Mesenchymal stem cell (in vitro differentiated cells and primary cell): Measurements from ENCODE around the gene LYVE1.

Source experiments
- DNase-seq: peaks from one replicate; pipeline ENCODE4 v3.0.0-alpha.2; 2013
- H2AFZ ChIP-seq: one replicate; pipeline ENCODE4 v1.6.1; 2013; ENCODE audit warnings: low read depth, mild to moderate bottlenecking, control low read depth, inconsistent platforms, low read length, moderate library complexity
- H2AK5ac ChIP-seq: 2 replicates; pipeline ENCODE4 v1.6.1; 2013; ENCODE audit warnings: low read length, moderate library complexity, mild to moderate bottlenecking, inconsistent platforms; ENCODE audit not compliant: severe bottlenecking
- H2BK120ac ChIP-seq: one replicate; pipeline ENCODE4 v1.6.1; 2013; ENCODE audit warnings: low read depth, mild to moderate bottlenecking, inconsistent platforms, low read length, moderate library complexity
- H2BK12ac ChIP-seq, 2 experiments: one replicate each; pipeline ENCODE4 v1.6.1; 2013; ENCODE audit warnings: inconsistent platforms in 2 of 2, low read length in 2 of 2, mild to moderate bottlenecking in 2 of 2, moderate library complexity in 2 of 2, control low read depth in 1 of 2
- H2BK15ac ChIP-seq: one replicate; pipeline ENCODE4 v1.6.1; 2013; ENCODE audit warnings: mild to moderate bottlenecking, low read depth, inconsistent platforms; ENCODE audit not compliant: poor library complexity, severe bottlenecking
- H2BK5ac ChIP-seq: 2 replicates; pipeline ENCODE4 v1.6.1; 2013; ENCODE audit warnings: low read depth, mild to moderate bottlenecking, low read length, control low read depth, inconsistent platforms; ENCODE audit not compliant: poor library complexity, severe bottlenecking
- H3K14ac ChIP-seq, 2 experiments: one replicate each; pipeline ENCODE4 v1.6.1; 2013; ENCODE audit warnings: inconsistent platforms in 2 of 2, low read length in 2 of 2, control low read depth in 1 of 2, mild to moderate bottlenecking in 1 of 2, moderate library complexity in 1 of 2
- H3K18ac ChIP-seq, 2 experiments: one replicate each; pipeline ENCODE4 v1.6.1; 2013; ENCODE audit warnings: inconsistent platforms in 2 of 2, low read length in 2 of 2, control low read depth in 1 of 2, low read depth in 1 of 2, mild to moderate bottlenecking in 1 of 2
- H3K23ac ChIP-seq, 2 experiments: one replicate each; pipeline ENCODE4 v1.6.1; 2013; ENCODE audit warnings: inconsistent platforms in 2 of 2, low read length in 2 of 2, mild to moderate bottlenecking in 2 of 2, moderate library complexity in 2 of 2, control low read depth in 1 of 2
- H3K27ac ChIP-seq: 2 replicates; pipeline ENCODE4 v1.5.1; 2013; ENCODE audit warnings: mild to moderate bottlenecking, moderate library complexity, low read length, control low read depth, inconsistent platforms; ENCODE audit not compliant: poor library complexity, severe bottlenecking
- H3K27me3 ChIP-seq, 2 experiments: 2 replicates each; pipeline versions ENCODE4 v1.6.1 to v1.7.0; 2013; ENCODE audit warnings: low read length in 2 of 2, mild to moderate bottlenecking in 2 of 2, moderate library complexity in 2 of 2, control low read depth in 1 of 2, inconsistent platforms in 1 of 2; ENCODE audit not compliant: control insufficient read depth in 1 of 2, insufficient read depth in 1 of 2
- H3K36me3 ChIP-seq, 2 experiments: 2 replicates each; pipeline versions ENCODE4 v1.6.1 to v1.7.0; 2013; ENCODE audit warnings: low read length in 2 of 2, control low read depth in 1 of 2, inconsistent platforms in 1 of 2, low read depth in 1 of 2, mild to moderate bottlenecking in 1 of 2; ENCODE audit not compliant: insufficient read depth in 2 of 2, control insufficient read depth in 1 of 2
- H3K4ac ChIP-seq, 2 experiments: one replicate each; pipeline ENCODE4 v1.6.1; 2013; ENCODE audit warnings: inconsistent platforms in 2 of 2, low read length in 2 of 2, mild to moderate bottlenecking in 2 of 2, moderate library complexity in 2 of 2, control low read depth in 1 of 2, low read depth in 1 of 2
- H3K4me1 ChIP-seq: 2 replicates; pipeline ENCODE4 v1.6.1; 2013; ENCODE audit warnings: low read depth, low read length, control low read depth; ENCODE audit not compliant: control insufficient read depth, insufficient read depth
- H3K4me2 ChIP-seq: 2 replicates; pipeline ENCODE4 v1.6.1; 2013; ENCODE audit warnings: low read length, mild to moderate bottlenecking, inconsistent platforms; ENCODE audit not compliant: poor library complexity, severe bottlenecking
- H3K4me3 ChIP-seq, 2 experiments: 2 replicates each; pipeline versions ENCODE4 v1.5.1 to v1.7.0; 2013; ENCODE audit warnings: low read length in 2 of 2, mild to moderate bottlenecking in 2 of 2, control low read depth in 1 of 2, low read depth in 1 of 2; ENCODE audit not compliant: insufficient read depth in 1 of 2
- H3K79me1 ChIP-seq: replicated peaks from 2 replicates; pipeline ENCODE4 v1.6.1; 2013; ENCODE audit warnings: mild to moderate bottlenecking, control low read depth, low read length, inconsistent platforms; ENCODE audit not compliant: poor library complexity, severe bottlenecking
- H3K9ac ChIP-seq: 2 replicates; pipeline ENCODE4 v1.7.0; 2013; ENCODE audit warnings: mild to moderate bottlenecking, low read length, moderate library complexity
- H3K9me3 ChIP-seq: 2 replicates; pipeline ENCODE4 v1.7.0; 2013; ENCODE audit warnings: mild to moderate bottlenecking, low read length; ENCODE audit not compliant: control insufficient read depth
- H4K8ac ChIP-seq: one replicate; pipeline ENCODE4 v1.6.1; 2013; ENCODE audit warnings: inconsistent platforms, mild to moderate bottlenecking, low read length, moderate library complexity
- H4K91ac ChIP-seq: one replicate; pipeline ENCODE4 v1.6.1; 2013; ENCODE audit warnings: mild to moderate bottlenecking, low read length, inconsistent platforms
- WGBS: methylation state at CpG from one replicate; pipeline ENCODE4 v1.1.7; 2013; ENCODE audit warnings: mixed read lengths; 5-methylcytosine and 5-hydroxymethylcytosine counted together

LYVE1 gene

DNA sequence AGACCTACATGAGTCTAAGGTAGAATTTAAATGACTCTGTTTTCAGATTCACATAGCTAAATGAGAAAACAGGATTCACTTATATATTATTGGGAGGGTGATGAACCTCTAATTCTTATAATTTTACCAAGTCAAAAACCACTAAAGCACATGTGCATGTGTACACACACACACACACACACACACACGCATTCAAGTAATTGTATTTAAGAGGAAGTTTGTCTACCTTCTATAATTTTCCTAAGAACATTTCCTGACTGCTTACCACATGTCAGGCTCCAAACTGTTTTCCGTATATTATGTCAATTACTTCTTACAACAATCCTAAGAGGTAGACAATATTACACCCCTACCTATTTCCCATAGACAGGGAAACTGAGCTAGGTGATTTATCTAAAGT lies 34.1 kb downstream of the LYVE1 start:
- peaks cover 14% of the 10 kb centered on the region for H3K79me1 ChIP-seq
- no peak overlapping the region for H2BK15ac ChIP-seq
- no peak overlapping the region for H4K91ac ChIP-seq
- H2BK12ac ChIP-seq = no peak overlapping the region
- H3K27me3 ChIP-seq = no peaks in the 10 kb centered on the region
- H3K14ac ChIP-seq = no peak overlapping the region
- H3K36me3 ChIP-seq = peaks cover 0 to 46% of the 10 kb centered on the region in 2 experiments
- H2AK5ac ChIP-seq = no peak overlapping the region
- WGBS = 94% methylated on average over 2 of the region's 2 CpGs
- H2AFZ ChIP-seq = no peak overlapping the region
- H3K4ac ChIP-seq = no peak overlapping the region
- H2BK120ac ChIP-seq = no peak overlapping the region
- H3K9ac ChIP-seq = no peak overlapping the region
- no peak overlapping the region for H4K8ac ChIP-seq
- no peak overlapping the region for H3K23ac ChIP-seq
- no peak for DNase-seq
- no peaks in the 10 kb centered on the region for H3K9me3 ChIP-seq
- no peak overlapping the region for H3K4me2 ChIP-seq
- no peaks in the 10 kb centered on the region for H3K4me1 ChIP-seq
- no peak overlapping the region for H2BK5ac ChIP-seq
- no peak overlapping the region for H3K27ac ChIP-seq
- H3K4me3 ChIP-seq = no peak overlapping the region
- H3K18ac ChIP-seq = no peak overlapping the region

DNA sequence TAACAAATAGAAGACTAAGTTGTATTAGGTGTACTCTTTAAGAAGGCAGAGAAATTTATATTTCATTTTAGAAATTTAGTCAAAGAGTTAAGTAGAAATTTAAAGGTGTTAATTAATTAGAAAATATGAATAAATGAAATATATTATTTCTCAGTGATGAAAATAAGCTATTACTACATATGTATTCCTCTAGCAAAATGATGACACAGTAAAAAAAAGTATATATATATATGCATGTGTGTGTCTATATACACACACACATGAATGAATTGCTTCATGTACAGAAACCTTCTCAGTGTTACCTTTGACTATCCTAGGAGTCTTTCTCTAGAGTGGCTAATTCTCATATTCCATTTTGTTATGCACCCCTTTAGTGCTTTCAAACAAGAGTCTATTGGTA lies 35.1 kb downstream of the LYVE1 start:
- Histone ChIP-seq H2AFZ (no peak overlapping the region), H3K27ac (no peak overlapping the region), H3K18ac (no peak overlapping the region), H3K9me3 (no peaks in the 10 kb centered on the region), H2AK5ac (no peak overlapping the region), H3K23ac (no peak overlapping the region), H4K8ac (no peak overlapping the region), H3K4me2 (no peak overlapping the region), H2BK12ac (no peak overlapping the region), H2BK120ac (no peak overlapping the region), H3K36me3 (peaks cover 0 to 55% of the 10 kb centered on the region in 2 experiments), H3K14ac (no peak overlapping the region), H2BK15ac (no peak overlapping the region), H4K91ac (no peak overlapping the region), H3K79me1 (peaks cover 12% of the 10 kb centered on the region), H2BK5ac (no peak overlapping the region), H3K27me3 (no peaks in the 10 kb centered on the region), H3K4ac (no peak overlapping the region), H3K4me3 (no peak overlapping the region), H3K4me1 (no peaks in the 10 kb centered on the region), H3K9ac (no peak overlapping the region)
- no peak for DNase-seq

DNA sequence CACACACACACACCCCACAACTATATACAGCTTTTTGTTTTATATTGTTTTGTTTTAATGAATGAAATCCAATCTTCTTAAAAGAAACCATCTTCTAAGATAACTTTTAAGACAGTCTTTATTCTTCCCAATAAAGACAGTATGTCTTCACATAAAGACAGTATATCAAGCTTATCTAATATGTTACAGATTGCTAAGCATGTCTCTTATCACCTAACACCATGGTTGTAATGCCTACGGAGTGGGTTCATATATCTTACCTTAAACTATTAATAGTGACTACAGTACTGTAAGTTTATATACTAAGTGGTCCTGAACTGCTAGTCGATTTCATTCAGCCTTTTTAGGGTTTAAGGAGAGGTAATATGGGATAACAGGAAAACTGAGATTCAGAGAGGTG lies 35.9 kb downstream of the LYVE1 start:
- H2BK15ac ChIP-seq = no peak overlapping the region
- no peak overlapping the region for H3K9ac ChIP-seq
- no peak overlapping the region for H3K4me3 ChIP-seq
- H3K9me3 ChIP-seq = no peaks in the 10 kb centered on the region
- H3K18ac ChIP-seq = no peak overlapping the region
- peaks cover 10% of the 10 kb centered on the region for H3K79me1 ChIP-seq
- H2BK120ac ChIP-seq = no peak overlapping the region
- no peak overlapping the region for H2AFZ ChIP-seq
- WGBS = 96% methylated on average over 1 of the region's 2 CpGs
- no peak overlapping the region for H3K23ac ChIP-seq
- no peak overlapping the region for H2BK5ac ChIP-seq
- no peak overlapping the region for H3K27ac ChIP-seq
- H4K91ac ChIP-seq = no peak overlapping the region
- H3K14ac ChIP-seq = no peak overlapping the region
- H3K4ac ChIP-seq = no peak overlapping the region
- no peak overlapping the region for H3K4me2 ChIP-seq
- no peak overlapping the region for H2BK12ac ChIP-seq
- no peak overlapping the region for H2AK5ac ChIP-seq
- no peak for DNase-seq
- H3K27me3 ChIP-seq = no peaks in the 10 kb centered on the region
- H3K36me3 ChIP-seq = peaks cover 0 to 58% of the 10 kb centered on the region in 2 experiments
- H3K4me1 ChIP-seq = no peaks in the 10 kb centered on the region
- no peak overlapping the region for H4K8ac ChIP-seq

DNA sequence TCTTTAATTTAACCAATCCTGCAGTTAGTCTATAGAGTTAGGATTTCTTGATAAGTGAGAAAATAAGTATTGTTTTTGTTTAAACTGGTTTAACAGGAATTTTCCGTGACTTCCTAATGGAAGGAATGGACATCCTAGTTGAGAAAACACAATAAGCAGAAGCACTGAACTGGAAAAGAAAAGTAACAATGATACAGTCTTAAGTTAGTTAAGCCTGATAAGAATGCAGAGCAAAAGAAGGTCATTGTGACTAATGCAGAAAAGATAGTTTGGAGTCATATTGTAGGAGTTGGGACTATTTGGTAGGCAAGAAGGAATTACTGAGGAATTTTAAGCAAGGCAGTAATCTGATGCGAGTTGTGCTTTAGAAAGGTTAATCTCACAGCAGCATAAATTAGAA lies 39.2 kb downstream of the LYVE1 start:
- 96% methylated on average over 2 of the region's 2 CpGs for WGBS
- peaks cover 0 to 85% of the 10 kb centered on the region in 2 experiments for H3K36me3 ChIP-seq
- DNase-seq = peak; percentile 11
- no peaks in the 10 kb centered on the region for H3K9me3 ChIP-seq
- no peak overlapping the region for H3K23ac ChIP-seq
- H3K27me3 ChIP-seq = no peaks in the 10 kb centered on the region
- H3K18ac ChIP-seq = no peak overlapping the region
- H2BK5ac ChIP-seq = no peak overlapping the region
- peaks cover 4% of the 10 kb centered on the region for H3K79me1 ChIP-seq
- H3K14ac ChIP-seq = no peak overlapping the region
- H2BK120ac ChIP-seq = no peak overlapping the region
- H3K9ac ChIP-seq = peak overlapping the region; percentile 36
- H2BK12ac ChIP-seq = no peak overlapping the region
- H4K91ac ChIP-seq = no peak overlapping the region
- H2AK5ac ChIP-seq = no peak overlapping the region
- no peak overlapping the region for H3K4ac ChIP-seq
- no peaks in the 10 kb centered on the region for H3K4me1 ChIP-seq
- no peak overlapping the region for H3K4me2 ChIP-seq
- H4K8ac ChIP-seq = no peak overlapping the region
- peak overlapping the region; percentile 45 for H3K27ac ChIP-seq
- no peak overlapping the region for H2AFZ ChIP-seq
- H3K4me3 ChIP-seq = no peak overlapping the region
- H2BK15ac ChIP-seq = no peak overlapping the region
